HepG2 (cell line): ENCODE measurements around the gene NADK2. TPM values are rescaled to one million over a fixed set of nuclear protein-coding genes. Genes with fewer than 3 reads are reported as not detected.

ENCODE experiments used
- ATAC-seq: fragments of 200-7000 bp; cut with Tn5 transposase; 3 replicates; pipeline ENCODE4 v1.9.1; 2020; ENCODE audit warnings: mild to moderate bottlenecking, moderate library complexity
- BruUV-seq: library from RNA; stranded (reverse); fragments of 400-500 nt; replicated peaks from 2 replicates; lab custom pipeline; 2021; lab: Mats Ljungman, UMichigan
- CTCF ChIA-PET: fragments of 300-600 bp; formaldehyde crosslinking; extraction: SDS; loops from one replicate; lab custom pipeline; 2021; ENCODE audit warnings: low total read pairs, inconsistent platforms, low intra/inter-chr PET ratio; lab: Yijun Ruan, JAX
- POLR2A ChIA-PET: fragments of 350-600 bp; sonication (Branson Sonifier 250); formaldehyde crosslinking; loops from one replicate; lab custom pipeline; 2020; ENCODE audit warnings: antibody characterized with exemption, inconsistent platforms; lab: Yijun Ruan, JAX
- DNase-seq: peaks from one replicate; pipeline ENCODE4 v3.0.0-alpha.2; 2015; ENCODE audit warnings: low spot score
- FAIRE-seq: peaks from 3 replicates; lab custom pipeline; 2011; peaks lifted over from hg19 to GRCh38; lab: Jason Lieb, UNC
- H2AFZ ChIP-seq: one replicate; pipeline ENCODE4 v1.6.1; 2011; ENCODE audit warnings: low read length, inconsistent platforms
- H3K27ac ChIP-seq: fragments of 300-600 bp; 3 replicates; pipeline ENCODE4 v1.8.0; 2011; ENCODE audit warnings: mixed run types, mild to moderate bottlenecking, mixed read lengths, low read length, inconsistent platforms; ENCODE audit not compliant: insufficient read depth; ENCODE audit errors: extremely low read length
- H3K27me3 ChIP-seq, 2 experiments: fragments of 200-600 bp in 1 of 2; 2 replicates in 1 of 2; 3 replicates in 1 of 2; pipeline versions ENCODE4 v1.6.0 to v1.8.0; 2011; ENCODE audit warnings: low read length in 2 of 2, mild to moderate bottlenecking in 2 of 2, moderate library complexity in 2 of 2, inconsistent platforms in 1 of 2; ENCODE audit not compliant: insufficient read depth in 2 of 2, control insufficient read depth in 1 of 2
- H3K36me3 ChIP-seq, 2 experiments: fragments of 200-600 bp in 1 of 2; replicated peaks in 1 of 2; 2 replicates in 1 of 2; 3 replicates in 1 of 2; pipeline versions ENCODE4 v1.5.1 to v1.8.0; 2011; ENCODE audit warnings: low read length in 2 of 2, inconsistent platforms in 1 of 2; ENCODE audit not compliant: insufficient read depth in 2 of 2, control insufficient read depth in 1 of 2
- H3K4me1 ChIP-seq: 2 replicates; pipeline ENCODE4 v1.5.1; 2012; ENCODE audit warnings: low read length, inconsistent platforms; ENCODE audit not compliant: insufficient read depth
- H3K4me2 ChIP-seq: 2 replicates; pipeline ENCODE4 v1.6.0; 2011; ENCODE audit warnings: low read depth, low read length, inconsistent platforms
- H3K4me3 ChIP-seq, 3 experiments: fragments of 200-600 bp in 1 of 3; sonication (generic), shearing (Covaris generic) in 1 of 3; replicated peaks in 1 of 3; 2 replicates each; pipeline ENCODE4 v1.5.1; 2011 to 2016; ENCODE audit warnings: low read length in 3 of 3, inconsistent platforms in 2 of 3, low read depth in 2 of 3, mild to moderate bottlenecking in 2 of 3, control low read depth in 1 of 3, mixed read lengths in 1 of 3; ENCODE audit not compliant: insufficient read depth in 1 of 3
- H3K79me2 ChIP-seq: one replicate; pipeline ENCODE4 v1.6.1; 2011; ENCODE audit warnings: low read length, inconsistent platforms; ENCODE audit not compliant: insufficient read depth
- H3K9ac ChIP-seq: 2 replicates; pipeline ENCODE4 v1.6.0; 2011; ENCODE audit warnings: mild to moderate bottlenecking, low read depth, low read length, inconsistent platforms; ENCODE audit not compliant: insufficient read depth
- H3K9me3 ChIP-seq: 2 replicates; pipeline ENCODE4 v1.5.1; 2012; ENCODE audit warnings: mild to moderate bottlenecking, low read length
- H4K20me1 ChIP-seq: 2 replicates; pipeline ENCODE4 v1.6.0; 2011; ENCODE audit warnings: inconsistent platforms, mild to moderate bottlenecking, low read length, moderate library complexity; ENCODE audit not compliant: insufficient read depth
- ARID4A ChIP-seq: sonication (generic); formaldehyde crosslinking; IDR thresholded peaks from 2 replicates; pipeline ENCODE4 v1.5.0; 2020; ENCODE audit warnings: mild to moderate bottlenecking, missing genetic modification reagents, borderline replicate concordance
- CEBPB ChIP-seq: IDR thresholded peaks from 2 replicates; pipeline ENCODE4 v1.6.1; 2011; ENCODE audit warnings: low read depth, low read length, improper control_type of control experiment, borderline replicate concordance
- FOSL2 ChIP-seq: sonication (generic); formaldehyde crosslinking; IDR thresholded peaks from 2 replicates; pipeline ENCODE4 v1.4.0; 2020; ENCODE audit warnings: missing genetic modification reagents
- MAF1 ChIP-seq: sonication (generic); formaldehyde crosslinking; IDR thresholded peaks from 2 replicates; pipeline ENCODE4 v1.5.0; 2020; ENCODE audit warnings: missing genetic modification reagents, borderline replicate concordance
- MXD4 ChIP-seq: IDR thresholded peaks from 2 replicates; pipeline ENCODE4 v1.6.1; 2016; ENCODE audit warnings: mild to moderate bottlenecking, missing biosample characterization, missing genetic modification reagents
- SCMH1 ChIP-seq: sonication (generic); formaldehyde crosslinking; IDR thresholded peaks from 2 replicates; pipeline ENCODE4 v1.9.0; 2021; ENCODE audit warnings: missing genetic modification reagents, mild to moderate bottlenecking, borderline replicate concordance
- ZFP91 ChIP-seq: sonication (generic); formaldehyde crosslinking; IDR thresholded peaks from 2 replicates; pipeline ENCODE4 v1.9.0; 2022; ENCODE audit warnings: missing genetic modification reagents, mild to moderate bottlenecking, borderline replicate concordance
- ZNF138 ChIP-seq: sonication (generic); formaldehyde crosslinking; IDR thresholded peaks from 2 replicates; pipeline ENCODE4 v1.5.0; 2020; ENCODE audit warnings: mild to moderate bottlenecking, low read depth, missing genetic modification reagents
- ZNF724P ChIP-seq: sonication (generic); formaldehyde crosslinking; IDR thresholded peaks from 2 replicates; pipeline ENCODE4 v1.8.0; 2022; ENCODE audit warnings: missing genetic modification reagents, borderline replicate concordance
- WGBS: methylation state at CpG from one replicate; pipeline ENCODE4 v1.1.6; 2017; ENCODE audit warnings: low lambda C conversion rate; 5-methylcytosine and 5-hydroxymethylcytosine counted together
- in situ Hi-C: cut with HindIII; loops from 2 replicates; pipeline ENCODE4 v1.10.0; 2017; ENCODE audit warnings: low pct_unique_long_range_greater_than_20kb; ENCODE audit not compliant: extremely low pct_ligation_motif_present
- intact Hi-C: fragments of 100-400 bp; cut with micrococcal nuclease; formaldehyde crosslinking; loops from one replicate; pipeline ENCODE4 v1.10.0; 2022; ENCODE audit not compliant: unreplicated experiment
- polyA plus RNA-seq, 8 experiments: library from polyadenylated mRNA; depleted of rRNA in 3 of 8; stranded (reverse) in 7 of 8; unstranded in 1 of 8; fragments of >200 nt; fragmentation: Illumina TruSeq in 4 of 8; extraction: Trizol in 4 of 8; gene quantifications; 2 replicates each; pipeline versions ENCODE4 v1.2.1 to v1.2.3, GENCODE V29; 2011 to 2016; ENCODE audit warnings: low read depth in 4 of 8, missing spikeins in 1 of 8, mixed read lengths in 1 of 8; ENCODE audit not compliant: insufficient read depth in 1 of 8
- total RNA-seq, 5 experiments: library from RNA; depleted of rRNA; stranded (reverse); fragments of >200 nt; fragmentation: Illumina TruSeq; extraction: Trizol; gene quantifications; 2 replicates each; pipeline ENCODE4 v1.2.3, GENCODE V29; 2016; ENCODE audit warnings: low read depth in 1 of 5

Gene NADK2
- total and polyA plus RNA-seq, 2 of the 13 experiments (the other 11 are each of a cell fraction or from before 2014, with no cell fraction given): 13.9 to 71.4 TPM

GRCh38 chr5:36198281-36198680 is 43.4 kb downstream of the NADK2 start:
- no peaks in the 10 kb centered on the region for H3K27me3 ChIP-seq
- intact Hi-C loops (no loop called here), in situ Hi-C loops (no loop called here)
- no peak for FAIRE-seq
- H3K9ac ChIP-seq: no peak overlapping the region
- H3K9me3 ChIP-seq: no peaks in the 10 kb centered on the region
- no peak for TF ChIP-seq SCMH1 (CRISPR knock-in tag)
- TF ChIP-seq CEBPB: 0 out of 2 replicates have a peak, but pooled peaks have one; percentile 24
- no peak for TF ChIP-seq MAF1 (CRISPR knock-in tag)
- H4K20me1 ChIP-seq: no peaks in the 10 kb centered on the region
- no peak overlapping the region for H2AFZ ChIP-seq
- CTCF ChIA-PET: no interaction called here
- no TSS peak for BruUV-seq
- H3K4me1 ChIP-seq: no peaks in the 10 kb centered on the region
- H3K27ac ChIP-seq: no peak overlapping the region
- no peak for DNase-seq
- H3K4me2 ChIP-seq: no peak overlapping the region
- ATAC-seq: no peak
- no peak overlapping the region for H3K4me3 ChIP-seq
- H3K79me2 ChIP-seq: no peaks in the 10 kb centered on the region
- peaks cover 7 to 54% of the 10 kb centered on the region in 2 experiments for H3K36me3 ChIP-seq
- POLR2A ChIA-PET: no interaction called here

- ATAC-seq (no peak), FAIRE-seq (no peak), DNase-seq (no peak)
- Histone ChIP-seq H3K27ac (no peak overlapping the region), H3K9me3 (no peaks in the 10 kb centered on the region), H2AFZ (no peak overlapping the region), H4K20me1 (no peaks in the 10 kb centered on the region), H3K4me3 (no peak overlapping the region), H3K79me2 (no peaks in the 10 kb centered on the region), H3K36me3 (peaks cover 2 to 45% of the 10 kb centered on the region in 2 experiments; a peak in 4 of 5 replicates), H3K27me3 (no peaks in the 10 kb centered on the region), H3K9ac (no peak overlapping the region), H3K4me2 (no peak overlapping the region), H3K4me1 (no peaks in the 10 kb centered on the region)
- BruUV-seq: TSS peak; percentile 38
- TF ChIP-seq ARID4A (CRISPR knock-in tag) (no peak), MXD4 (CRISPR knock-in tag) (no peak), ZNF724P (CRISPR knock-in tag) (no peak), ZNF138 (CRISPR knock-in tag) (no peak), FOSL2 (no peak), ZFP91 (CRISPR knock-in tag) (no peak)
- 97% methylated on average over 5 of the region's 5 CpGs for WGBS
- in situ Hi-C loops (no loop called here), intact Hi-C loops (no loop called here)
- CTCF ChIA-PET: no interaction called here
- POLR2A ChIA-PET: no interaction called here
These were observed 48.0 kb downstream of the NADK2 start for GRCh38 chr5:36193746-36194145.
